ENCODE data around the gene HNRNPLL. TPM values are rescaled to one million over a fixed set of nuclear protein-coding genes. Genes with fewer than 3 reads are reported as not detected.

The HNRNPLL gene
- total and polyA plus RNA-seq, 2 of the 8 experiments (the other 6 are each of a cell fraction or from before 2014, with no cell fraction given): 18.6 to 69.3 TPM

GRCh38 chr2:38512211-38512610 lies 90.5 kb downstream of the HNRNPLL start (continued):
- no peak for TF ChIP-seq CTCF (IDR thresholded peaks at IDR 0.05; ENCODE audit: control extremely low read depth in 1 of 3, insufficient read depth in 1 of 3, low read depth in 1 of 3, low read length in 3 of 3)
- TF ChIP-seq EGR1 (IDR thresholded peaks at IDR 0.05; ENCODE audit: borderline replicate concordance, low read depth, low read length): no peak
- TF ChIP-seq SIRT6 (IDR thresholded peaks at IDR 0.05; ENCODE audit: low read length): no peak
- TF ChIP-seq CBX8 (IDR thresholded peaks at IDR 0.05; ENCODE audit: borderline replicate concordance, low read depth, low read length): no peak
- TF ChIP-seq POU5F1 (IDR thresholded peaks at IDR 0.05; ENCODE audit: low read depth, low read length): no peak

Other genes starting within 250 kb of the HNRNPLL start
- gene ATL2, start 225.7 kb downstream of the HNRNPLL start, total RNA-seq (2021; fragmentation: NEBNext Ultra II Directional; extraction: Animal tissue kit (Norgen Biotek cat#: 25700)): 82.9 and 84.6 TPM in 2 replicates
- gene ATL2, start 225.7 kb downstream of the HNRNPLL start, polyA plus RNA-seq (2011; rRNA removed): 38.8 and 66.2 TPM in 2 replicates
- gene GALM, start 63.2 kb upstream of the HNRNPLL start, total RNA-seq (2021; fragmentation: NEBNext Ultra II Directional; extraction: Animal tissue kit (Norgen Biotek cat#: 25700)): 12.0 and 13.1 TPM in 2 replicates
- 7.3 and 9.9 TPM in 2 replicates for gene GALM, start 63.2 kb upstream of the HNRNPLL start, polyA plus RNA-seq (2011; rRNA removed)
- 370 and 378 TPM in 2 replicates for gene SRSF7, start 148.4 kb upstream of the HNRNPLL start, total RNA-seq (2021; fragmentation: NEBNext Ultra II Directional; extraction: Animal tissue kit (Norgen Biotek cat#: 25700))
- gene SRSF7, start 148.4 kb upstream of the HNRNPLL start, polyA plus RNA-seq (2011; rRNA removed): 225 and 415 TPM in 2 replicates
- 25.6 and 26.9 TPM in 2 replicates for gene GEMIN6, start 175.3 kb upstream of the HNRNPLL start, total RNA-seq (2021; fragmentation: NEBNext Ultra II Directional; extraction: Animal tissue kit (Norgen Biotek cat#: 25700))
- 5.2 and 8.4 TPM in 2 replicates for gene GEMIN6, start 175.3 kb upstream of the HNRNPLL start, polyA plus RNA-seq (2011; rRNA removed)

Data from H1 (cell line).